Esophagus squamous epithelium (tissue), 5 donors: ENCODE measurements around the gene ADRA2A. TPM values are rescaled to one million over a fixed set of nuclear protein-coding genes. Genes with fewer than 3 reads are reported as not detected.

Experiments used
- DNase-seq: peaks from one replicate; lab custom pipeline; 2025; lab: John Stamatoyannopoulos, UW
- H3K27ac ChIP-seq, 4 donors: fragments of 200-600 bp; sonication (generic); one replicate each; pipeline ENCODE4 v1.5.1; 2016 to 2019; ENCODE audit warnings: mild to moderate bottlenecking in 1 of 4
- H3K27me3 ChIP-seq, 4 donors: fragments of 200-600 bp; sonication (generic); 1 replicate in 3 of 4; 2 replicates in 1 of 4; pipeline versions ENCODE4 v1.5.1 to v1.6.0; 2017 to 2021; ENCODE audit warnings: antibody characterized with exemption in 1 of 4
- H3K36me3 ChIP-seq, 3 donors: fragments of 200-600 bp; sonication (generic); one replicate each; pipeline ENCODE4 v1.5.1; 2016 to 2019
- H3K4me1 ChIP-seq, 3 donors: fragments of 200-600 bp; sonication (generic); one replicate each; pipeline ENCODE4 v1.5.1; 2017 to 2019
- H3K4me3 ChIP-seq, 4 donors: fragments of 200-600 bp; sonication (generic); 1 replicate in 3 of 4; 2 replicates in 1 of 4; pipeline ENCODE4 v1.5.1; 2016 to 2019; ENCODE audit warnings: mild to moderate bottlenecking in 2 of 4, moderate library complexity in 1 of 4
- H3K9me3 ChIP-seq, 3 donors: fragments of 200-600 bp; sonication (generic); one replicate each; pipeline ENCODE4 v1.5.1; 2016 to 2019
- POLR2A ChIP-seq, 4 donors: fragments of 450-650 bp; IDR thresholded peaks; one replicate each; pipeline ENCODE4 v1.6.1; 2017; ENCODE audit warnings: antibody characterized with exemption in 4 of 4, mild to moderate bottlenecking in 4 of 4, moderate library complexity in 3 of 4
- WGBS, 2 donors: methylation state at CpG; one replicate each; pipeline ENCODE4 v1.1.5; 2018; 5-methylcytosine and 5-hydroxymethylcytosine counted together
- intact Hi-C: fragments of 100-400 bp; cut with DNase I; formaldehyde crosslinking; loops from one replicate; pipeline ENCODE4 v1.15.0; 2022
- total RNA-seq, 4 donors: library from RNA; depleted of rRNA; stranded (reverse); fragments of >200 nt; gene quantifications; one replicate each; pipeline ENCODE4 v1.1.0, GENCODE V29; 2016
- TF ChIP-seq, protein P1 (sequence below), 6 experiments: fragments of 450-650 bp in 4 of 6; fragments of 200-600 bp in 2 of 6; sonication (generic) in 2 of 6; IDR thresholded peaks; one replicate each; pipeline ENCODE4 v1.5.1; 2016 to 2019; ENCODE audit warnings: antibody characterized with exemption in 6 of 6, mild to moderate bottlenecking in 4 of 6, moderate library complexity in 4 of 6
- donor health status: DM: yes; HTN: yes; CAD: no.

ADRA2A gene
- total RNA-seq, 4 donors from 2014 or later = 0.38 to 1.1 (median 0.40) TPM; not detected in 1

- intact Hi-C loops = no loop called here
These were observed 1.1 kb upstream of the ADRA2A start for GRCh38 chr10:111075577-111076185.

DNA sequence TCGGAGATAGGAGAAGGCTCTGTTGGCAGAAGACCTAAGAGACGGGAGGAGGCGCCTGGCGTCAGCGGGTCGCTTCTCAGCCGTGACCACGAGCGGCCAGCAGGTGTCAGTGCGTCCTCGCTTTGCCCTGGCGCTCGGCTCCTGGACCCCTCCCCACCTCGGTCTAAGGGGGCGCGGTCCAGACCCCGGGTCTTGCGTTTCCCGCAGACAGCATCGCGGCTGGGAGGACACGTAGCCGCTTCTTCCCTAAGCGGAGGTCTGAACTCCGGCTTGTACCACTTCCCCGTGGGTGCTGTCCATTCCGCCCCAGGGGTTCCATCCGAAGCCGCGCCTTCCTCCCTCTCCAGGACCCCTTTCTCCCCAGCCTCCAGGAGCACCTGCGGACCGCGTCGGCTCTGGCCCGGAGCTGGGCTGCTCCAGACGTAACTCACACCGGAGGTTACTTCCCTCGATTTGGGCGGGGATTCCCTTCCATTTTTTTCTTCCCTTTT is 593 bp upstream of the ADRA2A start:
- no peak for DNase-seq
- intact Hi-C loops = no loop called here
- 0 to 3% methylated on average over 12 to 15 of the region's 39 CpGs for WGBS, 2 donors
- peak overlapping the region; percentile 21 to 64 (median 47) for H3K4me3 ChIP-seq
- H3K9me3 ChIP-seq = no peaks in the 10 kb centered on the region
- peak overlapping the region in 2 of 4 donors; percentile 23 to 66 for H3K27ac ChIP-seq
- H3K4me1 ChIP-seq = peaks cover 17 to 31% (median 24%) of the 10 kb centered on the region in 3 donors
- peaks cover 0 to 92% (median 7%) of the 10 kb centered on the region in 4 donors for H3K27me3 ChIP-seq
- no peaks in the 10 kb centered on the region for H3K36me3 ChIP-seq
- TF ChIP-seq, protein P1, sequence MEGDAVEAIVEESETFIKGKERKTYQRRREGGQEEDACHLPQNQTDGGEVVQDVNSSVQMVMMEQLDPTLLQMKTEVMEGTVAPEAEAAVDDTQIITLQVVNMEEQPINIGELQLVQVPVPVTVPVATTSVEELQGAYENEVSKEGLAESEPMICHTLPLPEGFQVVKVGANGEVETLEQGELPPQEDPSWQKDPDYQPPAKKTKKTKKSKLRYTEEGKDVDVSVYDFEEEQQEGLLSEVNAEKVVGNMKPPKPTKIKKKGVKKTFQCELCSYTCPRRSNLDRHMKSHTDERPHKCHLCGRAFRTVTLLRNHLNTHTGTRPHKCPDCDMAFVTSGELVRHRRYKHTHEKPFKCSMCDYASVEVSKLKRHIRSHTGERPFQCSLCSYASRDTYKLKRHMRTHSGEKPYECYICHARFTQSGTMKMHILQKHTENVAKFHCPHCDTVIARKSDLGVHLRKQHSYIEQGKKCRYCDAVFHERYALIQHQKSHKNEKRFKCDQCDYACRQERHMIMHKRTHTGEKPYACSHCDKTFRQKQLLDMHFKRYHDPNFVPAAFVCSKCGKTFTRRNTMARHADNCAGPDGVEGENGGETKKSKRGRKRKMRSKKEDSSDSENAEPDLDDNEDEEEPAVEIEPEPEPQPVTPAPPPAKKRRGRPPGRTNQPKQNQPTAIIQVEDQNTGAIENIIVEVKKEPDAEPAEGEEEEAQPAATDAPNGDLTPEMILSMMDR (IDR thresholded peaks at IDR 0.05) = peak; percentile 18 to 74 (median 54)
- TF ChIP-seq POLR2A (IDR thresholded peaks at IDR 0.05) = no peak

More at GRCh38 chr10:111075577-111076185, 1.1 kb upstream of the ADRA2A start:
- Histone ChIP-seq H3K4me1 (peaks cover 17 to 31% (median 24%) of the 10 kb centered on the region in 3 donors), H3K4me3 (peak overlapping the region in 3 of 4 donors; percentile 44 to 64 (median 50)), H3K36me3 (no peaks in the 10 kb centered on the region), H3K27ac (no peak overlapping the region), H3K27me3 (peaks cover 0 to 98% (median 7%) of the 10 kb centered on the region in 4 donors), H3K9me3 (no peaks in the 10 kb centered on the region)
- no peak for DNase-seq
- TF ChIP-seq POLR2A (IDR thresholded peaks at IDR 0.05) = no peak
- TF ChIP-seq, protein P1 (IDR thresholded peaks at IDR 0.05) = no peak
- WGBS, 2 donors = 53 to 59% methylated on average over 6 to 12 of the region's 18 CpGs

DNA sequence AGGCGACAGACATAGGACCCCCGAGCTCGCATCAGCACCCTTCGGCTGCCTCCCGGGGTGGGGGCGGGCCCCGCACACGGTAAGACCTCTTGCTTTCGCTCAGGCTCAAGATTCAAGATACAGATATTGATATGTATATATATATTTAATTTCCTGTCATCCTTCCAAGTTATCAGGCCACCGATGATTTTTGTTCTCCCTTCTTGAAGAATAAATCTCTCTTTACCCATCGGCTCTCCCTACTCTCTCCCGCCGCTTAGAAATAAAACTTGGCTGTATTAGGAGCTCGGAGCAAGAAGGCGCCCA is 603 bp downstream of the ADRA2A start:
- intact Hi-C loops = no loop called here
- H3K27ac ChIP-seq = peak overlapping the region; percentile 1 to 66 (median 34)
- 0 to 4% methylated on average over 11 to 15 of the region's 15 CpGs for WGBS, 2 donors

GRCh38 chr10:111077785-111078504 is 1.1 kb downstream of the ADRA2A start:
- peak overlapping the region in 2 of 4 donors; percentile 23 to 66 for H3K27ac ChIP-seq
- TF ChIP-seq, protein P1 (IDR thresholded peaks at IDR 0.05) = no peak
- TF ChIP-seq POLR2A (IDR thresholded peaks at IDR 0.05) = no peak
- no peak for DNase-seq

More for the DNA sequence above, 603 bp downstream of the ADRA2A start:
- H3K4me1 ChIP-seq = peaks cover 17 to 31% (median 24%) of the 10 kb centered on the region in 3 donors
- TF ChIP-seq, protein P1 (IDR thresholded peaks at IDR 0.05) = no peak
- TF ChIP-seq POLR2A (IDR thresholded peaks at IDR 0.05) = no peak
- H3K36me3 ChIP-seq = no peaks in the 10 kb centered on the region
- DNase-seq = no peak
- no peaks in the 10 kb centered on the region for H3K9me3 ChIP-seq
- H3K27me3 ChIP-seq = peaks cover 0 to 92% (median 7%) of the 10 kb centered on the region in 4 donors
- peak overlapping the region; percentile 21 to 64 (median 47) for H3K4me3 ChIP-seq

More at GRCh38 chr10:111077785-111078504, 1.1 kb downstream of the ADRA2A start:
- Histone ChIP-seq H3K36me3 (no peaks in the 10 kb centered on the region), H3K27me3 (peaks cover 0 to 92% (median 7%) of the 10 kb centered on the region in 4 donors), H3K9me3 (no peaks in the 10 kb centered on the region), H3K4me3 (peak overlapping the region; percentile 21 to 64 (median 47)), H3K4me1 (peaks cover 17 to 31% (median 24%) of the 10 kb centered on the region in 3 donors)
- intact Hi-C loops = no loop called here
- WGBS, 2 donors = 25 to 42% methylated on average over 28 to 56 of the region's 78 CpGs
